AG08396 (cell line): Measurements from ENCODE around the gene CT45A2.
"Not testable (repeated sequence)": the region's sequence is repeated elsewhere in the genome, so short reads cannot be mapped to it uniquely, and the experiment has no call there.

Experiments used
- DNase-seq: peaks from one replicate; pipeline ENCODE4 v3.0.0; 2012; ENCODE audit warnings: low spot score, mixed read lengths

Gene CT45A2

GRCh38 chrX:135819912-135820311, at the start of gene CT45A2:
TSS of gene CT45A2 (minus strand) at chrX:135820012. CDS start at chrX:135816265, 3,747 bp downstream.
- DNase-seq, result not testable (repeated sequence)

GRCh38 chrX:135854438-135854837, 34.6 kb upstream of the CT45A2 start, which contains the start of gene CT45A8:
TSS of gene CT45A8 (minus strand) at chrX:135854538. CDS start at chrX:135850783, 3,755 bp downstream.
- DNase-seq, result not testable (repeated sequence)

GRCh38 chrX:135837180-135837579, 17.4 kb upstream of the CT45A2 start, which contains the start of gene CT45A7:
TSS of gene CT45A7 (minus strand) at chrX:135837280. CDS start at chrX:135833533, 3,747 bp downstream.
- not testable (repeated sequence) for DNase-seq

- DNase-seq, result not testable (repeated sequence)
Observed at GRCh38 chrX:135802687-135803086, 17.1 kb downstream of the CT45A2 start, which contains the start of gene CT45A6. TSS of gene CT45A6 (minus strand) at chrX:135802787. CDS start at chrX:135798993, 3,794 bp downstream.

- DNase-seq, result not testable (repeated sequence)
Observed at GRCh38 chrX:135785403-135785802, 34.4 kb downstream of the CT45A2 start, which contains the start of gene CT45A5. TSS of gene CT45A5 (minus strand) at chrX:135785503. CDS start at chrX:135781729, 3,774 bp downstream.

GRCh38 chrX:135768091-135768490, 51.7 kb downstream of the CT45A2 start, which contains the start of gene CT45A3:
TSS of gene CT45A3 (minus strand) at chrX:135768191. CDS start at chrX:135764444, 3,747 bp downstream.
- not testable (repeated sequence) for DNase-seq
